Naive thymus-derived CD8-positive, alpha-beta T cell (primary cell): Measurements from ENCODE around the gene STAU1. TPM values are rescaled to one million over a fixed set of nuclear protein-coding genes. Genes with fewer than 3 reads are reported as not detected.
"Not testable (repeated sequence)": the region's sequence is repeated elsewhere in the genome, so short reads cannot be mapped to it uniquely, and the experiment has no call there.

Experiments
- ATAC-seq, 2 donors: fragments of 150-1000 bp; cut with Tn5 transposase in 1 of 2; sonication (Bioruptor Pico), chemical (Tn5 transposase) in 1 of 2; 1 replicate in 1 of 2; 2 replicates in 1 of 2; pipeline ENCODE4 v1.10.0; 2021; ENCODE audit warnings: mild to moderate bottlenecking in 2 of 2, moderate library complexity in 2 of 2
- POLR2A ChIA-PET: fragments of 350-600 bp; sonication (Branson Sonifier 250); formaldehyde crosslinking; loops from one replicate; lab custom pipeline; 2021; ENCODE audit warnings: antibody characterized with exemption; lab: Charles Lee
- DNase-seq, 10 donors: peaks; one replicate each; pipeline versions ENCODE4 v3.0.0 to v3.0.0-alpha.2; 2020 to 2022
- H3K27ac Mint-ChIP-seq, 10 donors: one replicate each; pipeline ENCODE4 v1.8.0; 2020 to 2022; ENCODE audit warnings: mild to moderate bottlenecking in 10 of 10, mixed read lengths in 10 of 10, moderate library complexity in 4 of 10, inconsistent platforms in 1 of 10
- H3K27me3 Mint-ChIP-seq, 5 donors: one replicate each; pipeline ENCODE4 v1.8.0; 2021 to 2022; ENCODE audit warnings: mixed read lengths in 5 of 5
- H3K36me3 Mint-ChIP-seq, 3 donors: one replicate each; pipeline ENCODE4 v1.8.0; 2020 to 2022; ENCODE audit warnings: mixed read lengths in 3 of 3, mild to moderate bottlenecking in 2 of 3, inconsistent platforms in 1 of 3
- H3K4me1 Mint-ChIP-seq, 4 donors: one replicate each; pipeline ENCODE4 v1.8.0; 2021 to 2022; ENCODE audit warnings: mixed read lengths in 4 of 4
- H3K4me3 Mint-ChIP-seq, 10 donors: one replicate each; pipeline ENCODE4 v1.8.0; 2020 to 2022; ENCODE audit warnings: mild to moderate bottlenecking in 10 of 10, mixed read lengths in 10 of 10, moderate library complexity in 6 of 10, inconsistent platforms in 1 of 10
- H3K9me3 Mint-ChIP-seq, 9 donors: one replicate each; pipeline ENCODE4 v1.8.0; 2020 to 2022; ENCODE audit warnings: mixed read lengths in 9 of 9, mild to moderate bottlenecking in 3 of 9, inconsistent platforms in 1 of 9, moderate library complexity in 1 of 9
- polyA plus RNA-seq, 3 donors: library from polyadenylated mRNA; unstranded; fragments of 300-500 nt; fragmentation: Illumina TruSeq; gene quantifications; one replicate each; pipeline ENCODE4 v1.2.3, GENCODE V29; 2021
- total RNA-seq, 8 experiments: library from RNA in 2 of 8; stranded (reverse) in 2 of 8; gene quantifications; one replicate each; pipeline ENCODE4 v1.2.3 and lab custom pipeline; 2021 to 2026

STAU1 gene
- total and polyA plus RNA-seq, 5 experiments from 2014 or later, result 28.5 to 45.3 (median 34.7) TPM

GRCh38 chr20:49106328-49106727 is 81.8 kb downstream of the STAU1 start:
- Mint-ChIP-seq H3K9me3 (no peaks in the 10 kb centered on the region), H3K27ac (peak overlapping the region in 5 of 10 donors; percentile 18 to 70 (median 45)), H3K4me1 (peaks cover under 1 to 9% (median 1%) of the 10 kb centered on the region in 4 donors), H3K4me3 (no peak overlapping the region), H3K36me3 (peaks cover 0 to 49% (median 9%) of the 10 kb centered on the region in 3 donors), H3K27me3 (no peaks in the 10 kb centered on the region)
- POLR2A ChIA-PET, result no interaction called here
- ATAC-seq, result no peak
- no peak for DNase-seq

- Mint-ChIP-seq H3K36me3 (peaks cover 0 to 49% (median 4%) of the 10 kb centered on the region in 3 donors), H3K27ac (peak overlapping the region in 3 of 10 donors; percentile 17 to 40 (median 19)), H3K4me1 (peaks cover 5 to 11% (median 9%) of the 10 kb centered on the region in 4 donors)
- ATAC-seq, DNase-seq, H3K4me3 Mint-ChIP-seq, POLR2A ChIA-PET, H3K9me3 Mint-ChIP-seq, H3K27me3 Mint-ChIP-seq: not testable (repeated sequence)
Observed at GRCh38 chr20:49104979-49105547, 83.1 kb downstream of the STAU1 start.

GRCh38 chr20:49104365-49104648 is 83.8 kb downstream of the STAU1 start:
- no peaks in the 10 kb centered on the region for H3K27me3 Mint-ChIP-seq

GRCh38 chr20:49103647-49104364 is 84.3 kb downstream of the STAU1 start:
- Mint-ChIP-seq H3K27ac (peak overlapping the region; percentile 24 to 82 (median 62)), H3K4me3 (no peak overlapping the region), H3K36me3 (peaks cover 0 to 52% (median 2%) of the 10 kb centered on the region in 3 donors), H3K4me1 (peaks cover 5 to 17% (median 10%) of the 10 kb centered on the region in 4 donors), H3K27me3 (no peaks in the 10 kb centered on the region), H3K9me3 (no peaks in the 10 kb centered on the region)
- POLR2A ChIA-PET, result interaction anchor here (1.4 kb wide), 1 partner anchor 9 kb away, joined by 3 read pairs; no protein-coding TSS in a partner anchor
- no peak for DNase-seq
- ATAC-seq, result no peak

More at GRCh38 chr20:49104365-49104648, 83.8 kb downstream of the STAU1 start:
- DNase-seq (no peak), ATAC-seq (no peak)
- no peaks in the 10 kb centered on the region for H3K9me3 Mint-ChIP-seq
- H3K36me3 Mint-ChIP-seq, result peaks cover 0 to 49% (median 0%) of the 10 kb centered on the region in 3 donors
- peak overlapping the region in 7 of 10 donors; percentile 24 to 74 (median 68) for H3K27ac Mint-ChIP-seq
- no peak overlapping the region for H3K4me3 Mint-ChIP-seq
- H3K4me1 Mint-ChIP-seq, result peaks cover 5 to 14% (median 10%) of the 10 kb centered on the region in 4 donors
- POLR2A ChIA-PET, result interaction anchor here (1.4 kb wide), 1 partner anchor 9 kb away, joined by 3 read pairs; no protein-coding TSS in a partner anchor

GRCh38 chr20:49103019-49103418 is 85.1 kb downstream of the STAU1 start:
- DNase-seq (no peak), ATAC-seq (no peak)
- Mint-ChIP-seq H3K27ac (peak overlapping the region in 4 of 10 donors; percentile 26 to 75 (median 48)), H3K4me1 (peaks cover 2 to 19% (median 10%) of the 10 kb centered on the region in 4 donors), H3K36me3 (peaks cover 0 to 60% (median 3%) of the 10 kb centered on the region in 3 donors), H3K9me3 (no peaks in the 10 kb centered on the region), H3K27me3 (no peaks in the 10 kb centered on the region), H3K4me3 (no peak overlapping the region)
- POLR2A ChIA-PET, result no interaction called here

GRCh38 chr20:49100972-49101371 is 87.2 kb downstream of the STAU1 start:
- Mint-ChIP-seq H3K36me3 (peaks cover 0 to 78% (median 14%) of the 10 kb centered on the region in 3 donors), H3K4me3 (peak overlapping the region in 2 of 10 donors; percentile 7 to 21), H3K27me3 (no peaks in the 10 kb centered on the region), H3K4me1 (peaks cover 2 to 19% (median 10%) of the 10 kb centered on the region in 4 donors), H3K9me3 (no peaks in the 10 kb centered on the region), H3K27ac (peak overlapping the region; percentile 48 to 87 (median 66))
- DNase-seq (no peak), ATAC-seq (peak in 1 of 2 donors; percentile 33)
- POLR2A ChIA-PET, result no interaction called here

GRCh38 chr20:49100292-49100691 is 87.8 kb downstream of the STAU1 start:
- ATAC-seq, H3K9me3 Mint-ChIP-seq, POLR2A ChIA-PET, H3K27me3 Mint-ChIP-seq, DNase-seq, H3K4me3 Mint-ChIP-seq: not testable (repeated sequence)
- Mint-ChIP-seq H3K36me3 (peaks cover 0 to 84% (median 16%) of the 10 kb centered on the region in 3 donors), H3K4me1 (peaks cover 2 to 19% (median 10%) of the 10 kb centered on the region in 4 donors), H3K27ac (peak overlapping the region in 5 of 10 donors; percentile 14 to 87 (median 53))

GRCh38 chr20:49099011-49099410 is 89.1 kb downstream of the STAU1 start:
- H3K9me3 Mint-ChIP-seq, result no peaks in the 10 kb centered on the region
- peaks cover 2 to 19% (median 10%) of the 10 kb centered on the region in 4 donors for H3K4me1 Mint-ChIP-seq
- H3K36me3 Mint-ChIP-seq, result peaks cover 8 to 87% (median 21%) of the 10 kb centered on the region in 3 donors
- H3K4me3 Mint-ChIP-seq, result no peak overlapping the region
- POLR2A ChIA-PET, result no interaction called here
- no peaks in the 10 kb centered on the region for H3K27me3 Mint-ChIP-seq
- peak overlapping the region in 4 of 10 donors; percentile 7 to 47 (median 31) for H3K27ac Mint-ChIP-seq
- ATAC-seq (no peak), DNase-seq (no peak)

- ATAC-seq (no peak), DNase-seq (no peak)
- H3K36me3 Mint-ChIP-seq, result peaks cover 8 to 86% (median 21%) of the 10 kb centered on the region in 3 donors
- no peaks in the 10 kb centered on the region for H3K9me3 Mint-ChIP-seq
- H3K4me1 Mint-ChIP-seq, result peaks cover 2 to 19% (median 10%) of the 10 kb centered on the region in 4 donors
- POLR2A ChIA-PET, result no interaction called here
- H3K4me3 Mint-ChIP-seq, result no peak overlapping the region
- H3K27ac Mint-ChIP-seq, result peak overlapping the region in 3 of 10 donors; percentile 11 to 49 (median 25)
- no peaks in the 10 kb centered on the region for H3K27me3 Mint-ChIP-seq
Observed at GRCh38 chr20:49098136-49098535, 90.0 kb downstream of the STAU1 start.

GRCh38 chr20:49097159-49097558 is 91.0 kb downstream of the STAU1 start:
- Mint-ChIP-seq H3K27me3 (no peaks in the 10 kb centered on the region), H3K9me3 (no peaks in the 10 kb centered on the region), H3K4me1 (peaks cover 2 to 19% (median 10%) of the 10 kb centered on the region in 4 donors), H3K4me3 (no peak overlapping the region), H3K36me3 (peaks cover 8 to 85% (median 21%) of the 10 kb centered on the region in 3 donors), H3K27ac (peak overlapping the region in 1 of 10 donors; percentile 48)
- DNase-seq (no peak), ATAC-seq (no peak)
- POLR2A ChIA-PET, result interaction anchor here (0.7 kb wide), 1 partner anchor 148 kb away, joined by 3 read pairs; no protein-coding TSS in a partner anchor

GRCh38 chr20:49096203-49096730 is 91.9 kb downstream of the STAU1 start:
- DNase-seq (no peak), ATAC-seq (no peak)
- POLR2A ChIA-PET, result no interaction called here
- Mint-ChIP-seq H3K4me1 (peaks cover 2 to 17% (median 9%) of the 10 kb centered on the region in 4 donors), H3K4me3 (no peak overlapping the region), H3K9me3 (no peaks in the 10 kb centered on the region), H3K27me3 (no peaks in the 10 kb centered on the region), H3K36me3 (peaks cover 8 to 86% (median 28%) of the 10 kb centered on the region in 3 donors), H3K27ac (peak overlapping the region in 2 of 10 donors; percentile 29 to 70)

GRCh38 chr20:49091762-49092161 is 96.4 kb downstream of the STAU1 start:
- no peak for ATAC-seq
- H3K36me3 Mint-ChIP-seq, result peaks cover 8 to 97% (median 35%) of the 10 kb centered on the region in 3 donors
- H3K9me3 Mint-ChIP-seq, result no peaks in the 10 kb centered on the region
- no peaks in the 10 kb centered on the region for H3K27me3 Mint-ChIP-seq
- H3K4me3 Mint-ChIP-seq, result no peak overlapping the region
- no peaks in the 10 kb centered on the region for H3K4me1 Mint-ChIP-seq
- no peak for DNase-seq
- POLR2A ChIA-PET, result no interaction called here
- H3K27ac Mint-ChIP-seq, result peak overlapping the region in 1 of 10 donors; percentile 68
